Activated T-cell treated with anti-CD3 and anti-CD28 coated beads for 24 hours (primary cell): ENCODE data around the gene SMPD3.

Experiments
- DNase-seq: peaks from one replicate; pipeline ENCODE4 v3.0.0-alpha.2; 2020; ENCODE audit warnings: low read depth

The SMPD3 gene

DNA sequence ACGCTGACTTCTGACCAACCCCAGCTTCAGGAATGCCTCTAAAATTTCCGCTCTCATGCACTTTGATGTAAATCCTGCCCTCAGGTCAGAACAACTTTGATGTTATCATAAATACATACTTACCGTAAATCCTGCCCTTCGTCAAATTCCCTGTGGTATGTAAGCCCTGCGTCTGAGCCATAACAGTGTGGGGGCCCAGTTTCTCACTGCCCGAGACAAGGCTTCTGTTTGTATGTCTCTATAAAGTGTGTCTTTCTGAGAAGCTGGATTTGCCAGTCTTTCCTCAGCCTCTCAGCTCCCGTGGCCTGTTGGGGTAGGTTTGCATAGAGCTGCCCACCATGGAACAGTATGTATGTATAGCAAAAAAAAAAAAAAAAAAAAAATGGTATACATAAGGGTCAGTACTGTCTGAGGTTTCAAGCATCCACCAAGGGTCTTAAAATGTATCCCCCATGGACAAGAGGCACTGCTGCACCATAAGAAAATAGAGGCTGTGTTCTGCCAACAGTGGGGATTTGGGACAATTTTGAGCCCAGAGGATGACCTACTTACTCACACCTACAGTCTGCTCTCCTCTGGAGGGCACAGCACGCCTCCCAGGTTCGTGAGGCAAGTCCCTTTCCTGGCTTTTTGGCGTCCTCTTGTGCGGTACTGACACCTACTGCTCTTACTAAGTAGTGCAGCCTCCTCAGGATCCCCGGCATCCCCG, 120.0 kb downstream of the SMPD3 start:
- DNase-seq: peak; percentile 74

DNA sequence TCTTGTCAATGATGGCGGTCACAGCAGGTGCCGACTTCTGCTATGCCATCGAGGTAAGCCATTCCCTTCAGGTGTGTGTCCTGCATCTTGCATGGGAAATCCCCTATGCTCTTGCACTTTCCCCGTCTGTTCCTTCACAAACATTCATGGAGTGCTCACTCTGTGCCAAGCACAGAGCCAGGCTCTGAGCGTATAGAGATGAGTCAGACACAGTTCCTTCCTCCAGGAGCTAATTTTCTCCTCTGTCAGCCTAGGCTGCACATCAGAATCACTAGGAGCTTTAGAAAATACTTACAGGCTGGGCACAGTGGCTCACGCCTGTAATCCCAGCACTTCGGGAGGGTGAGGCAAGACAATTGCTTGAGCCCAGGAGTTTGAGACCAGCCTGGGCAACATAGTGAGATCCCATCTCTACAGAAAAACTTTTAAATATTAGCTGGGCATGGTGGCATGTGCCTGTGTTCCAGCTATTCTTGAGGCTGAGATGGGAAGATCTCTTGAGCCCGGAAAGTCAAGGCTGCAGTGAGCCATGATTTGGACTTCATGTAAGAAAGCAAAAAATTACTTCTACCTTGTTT, 123.4 kb downstream of the SMPD3 start:
- DNase-seq: no peak

DNA sequence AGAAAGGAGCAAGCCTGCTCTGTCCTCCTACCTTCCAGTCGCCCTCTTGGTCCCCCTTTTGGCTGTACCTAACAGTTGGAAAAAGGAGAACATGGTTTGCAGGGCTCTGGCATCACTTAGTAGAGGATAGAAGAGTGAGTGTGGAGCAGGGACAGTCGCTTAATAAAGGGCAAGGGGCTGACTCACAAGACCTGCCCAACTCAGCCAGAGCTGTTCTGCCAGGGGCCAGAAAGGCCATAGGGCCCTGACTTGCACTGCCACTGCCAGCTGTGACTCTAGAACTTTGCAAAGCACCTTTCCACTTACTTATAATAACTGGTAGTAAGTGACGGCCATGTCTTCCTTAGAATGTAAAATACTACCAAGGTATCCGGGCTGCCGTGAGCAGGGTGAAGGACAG, 124.0 kb downstream of the SMPD3 start:
- no peak for DNase-seq

DNA sequence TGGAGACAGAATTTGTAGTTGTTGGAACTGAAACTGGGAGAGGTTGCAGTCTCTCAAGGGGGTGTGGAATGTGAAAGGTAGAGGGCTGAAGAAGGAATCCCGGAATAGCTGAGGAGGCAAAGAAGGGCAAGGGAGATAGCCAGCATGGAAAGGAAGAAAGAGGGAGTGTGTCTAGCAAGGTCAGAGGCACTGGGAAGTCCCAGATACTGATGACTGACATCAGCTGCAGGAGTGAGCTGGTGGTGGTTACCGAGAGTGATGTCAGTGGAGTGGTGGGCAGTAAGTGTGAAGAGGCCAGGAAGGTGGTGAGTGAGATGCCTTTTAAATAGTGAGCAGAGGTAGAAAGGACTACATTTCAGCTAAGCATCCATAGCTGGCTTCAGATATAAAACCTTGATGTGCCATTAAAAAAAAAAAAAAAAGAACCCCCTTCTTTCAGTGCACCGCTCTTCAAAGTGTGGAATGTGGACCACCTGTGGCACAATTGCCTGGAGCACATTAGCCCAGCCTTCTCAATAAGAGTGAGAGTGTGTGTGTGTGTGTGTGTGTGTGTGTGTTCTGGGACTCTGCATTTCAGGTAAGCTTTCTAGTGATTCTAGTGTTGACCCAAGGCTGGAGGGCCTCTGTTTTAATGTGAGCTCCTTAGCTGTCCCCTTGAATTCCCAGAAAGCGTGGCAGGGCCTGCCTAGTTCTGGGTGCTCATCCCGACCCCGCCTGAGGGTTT, 129.0 kb downstream of the SMPD3 start:
- DNase-seq: peak; percentile 50

DNA sequence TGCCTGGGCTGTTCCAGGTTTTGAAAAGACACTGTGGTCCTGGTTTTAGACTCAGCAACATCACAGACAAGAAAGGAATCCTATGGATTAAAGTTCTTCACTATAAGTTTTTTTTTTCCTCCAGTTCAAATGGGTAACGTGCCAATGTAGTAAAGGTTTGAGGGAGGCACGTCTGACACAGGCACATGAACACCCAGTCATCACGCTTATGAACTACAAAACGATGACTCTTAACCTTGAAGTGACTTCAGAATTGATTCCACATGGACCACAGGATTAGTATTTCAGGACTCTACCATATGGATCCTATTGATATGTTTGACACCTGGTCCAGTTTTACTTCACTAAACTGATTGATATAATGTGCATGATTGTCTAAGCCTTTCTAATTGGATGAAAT, 135.2 kb downstream of the SMPD3 start:
- DNase-seq: no peak

DNA sequence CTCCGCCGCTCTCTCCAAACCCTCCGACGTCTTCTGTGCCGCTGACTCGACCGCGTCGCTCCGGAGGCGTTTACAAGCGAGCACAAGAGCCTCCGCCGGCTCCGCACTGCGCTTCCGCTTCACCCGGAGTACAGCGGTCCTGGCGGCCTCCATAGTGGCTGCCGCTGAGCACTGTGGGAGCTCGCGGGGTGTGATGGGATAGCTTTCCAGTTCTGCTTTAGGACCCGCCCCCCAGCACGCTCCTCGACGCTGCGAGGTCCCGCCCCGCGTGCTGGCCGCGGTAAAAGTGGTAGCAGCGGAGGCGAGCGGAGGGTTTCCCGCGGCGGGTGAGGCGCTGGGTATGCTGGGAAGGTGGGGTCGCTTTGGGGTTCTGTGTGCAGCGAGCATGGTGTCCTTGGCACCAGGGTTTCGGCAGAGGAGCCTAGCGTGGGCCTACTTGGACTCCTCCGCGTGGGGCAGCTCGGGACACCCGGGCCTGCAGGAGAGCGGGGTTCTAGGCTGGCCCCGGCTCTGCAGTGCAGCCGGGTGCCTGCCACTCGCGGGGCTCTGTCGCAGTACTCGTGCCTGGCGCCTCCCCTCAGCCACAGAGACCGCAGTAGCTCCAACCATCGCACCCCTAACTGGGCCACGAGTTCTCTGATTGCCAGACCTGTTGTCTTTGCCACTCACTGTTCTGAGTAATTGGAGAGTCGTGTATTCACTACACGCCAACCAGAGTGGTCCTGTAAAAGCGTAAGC, 137.4 kb downstream of the SMPD3 start, which contains the start of the genes PRMT7 and SLC7A6OS:
PRMT7 (plus strand) TSS at position 246 of the 738 bp plus-strand sequence. CDS start 4,961 bp downstream, outside the sequence.
SLC7A6OS (minus strand) TSS at position 173 of the 738 bp plus-strand sequence; CDS start at position 153, 20 bp downstream.
- DNase-seq: peak; percentile 91

DNA sequence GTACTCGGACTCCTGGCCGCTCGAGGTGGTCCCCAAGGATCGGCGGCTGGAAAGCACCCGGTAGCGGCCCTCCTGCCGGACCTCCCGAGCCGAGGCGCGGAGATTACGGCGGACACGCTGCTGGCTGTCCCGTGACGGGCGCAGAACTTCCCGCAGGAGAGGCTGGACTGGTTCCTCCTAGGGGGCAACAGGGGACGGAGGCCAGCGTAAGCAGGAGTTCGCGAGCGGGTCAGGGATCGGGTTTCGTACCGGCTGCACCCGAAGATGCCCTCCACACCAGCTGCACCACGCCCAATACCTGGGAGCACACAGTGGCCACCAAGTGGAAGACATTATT, 137.9 kb downstream of the SMPD3 start:
- no peak for DNase-seq

DNA sequence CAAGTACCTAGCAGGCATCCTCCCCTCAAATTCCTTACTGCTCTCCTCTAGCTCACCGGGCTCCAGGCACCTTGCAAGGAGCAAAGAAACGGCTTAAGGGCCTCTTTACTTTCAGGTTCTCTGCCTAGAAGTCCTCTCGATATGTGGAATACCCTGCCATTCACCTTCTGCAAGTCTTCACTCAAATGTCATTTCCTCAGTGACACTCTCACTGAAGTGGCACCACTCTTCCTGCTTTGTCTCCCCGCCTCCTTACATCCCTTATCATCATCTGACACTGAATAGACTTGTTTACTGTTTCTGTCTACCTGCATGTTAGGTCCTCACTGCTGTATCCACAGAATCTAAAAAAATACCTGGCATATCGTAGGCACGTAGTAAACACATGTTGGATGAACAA, 138.5 kb downstream of the SMPD3 start:
- DNase-seq: no peak
